Regular cardiac myocyte (primary cell): Measurements from ENCODE around the gene PDCD2. TPM values are rescaled to one million over a fixed set of nuclear protein-coding genes. Genes with fewer than 3 reads are reported as not detected.

ENCODE experiments used
- total RNA-seq: library from RNA; depleted of rRNA; stranded (reverse); fragments of >200 nt; gene quantifications from 2 replicates; pipeline ENCODE4 v1.2.3, GENCODE V29; 2014

The PDCD2 gene, protein sequence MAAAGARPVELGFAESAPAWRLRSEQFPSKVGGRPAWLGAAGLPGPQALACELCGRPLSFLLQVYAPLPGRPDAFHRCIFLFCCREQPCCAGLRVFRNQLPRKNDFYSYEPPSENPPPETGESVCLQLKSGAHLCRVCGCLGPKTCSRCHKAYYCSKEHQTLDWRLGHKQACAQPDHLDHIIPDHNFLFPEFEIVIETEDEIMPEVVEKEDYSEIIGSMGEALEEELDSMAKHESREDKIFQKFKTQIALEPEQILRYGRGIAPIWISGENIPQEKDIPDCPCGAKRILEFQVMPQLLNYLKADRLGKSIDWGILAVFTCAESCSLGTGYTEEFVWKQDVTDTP
- 58.9 and 64.5 TPM in 2 replicates for total RNA-seq

DNA sequence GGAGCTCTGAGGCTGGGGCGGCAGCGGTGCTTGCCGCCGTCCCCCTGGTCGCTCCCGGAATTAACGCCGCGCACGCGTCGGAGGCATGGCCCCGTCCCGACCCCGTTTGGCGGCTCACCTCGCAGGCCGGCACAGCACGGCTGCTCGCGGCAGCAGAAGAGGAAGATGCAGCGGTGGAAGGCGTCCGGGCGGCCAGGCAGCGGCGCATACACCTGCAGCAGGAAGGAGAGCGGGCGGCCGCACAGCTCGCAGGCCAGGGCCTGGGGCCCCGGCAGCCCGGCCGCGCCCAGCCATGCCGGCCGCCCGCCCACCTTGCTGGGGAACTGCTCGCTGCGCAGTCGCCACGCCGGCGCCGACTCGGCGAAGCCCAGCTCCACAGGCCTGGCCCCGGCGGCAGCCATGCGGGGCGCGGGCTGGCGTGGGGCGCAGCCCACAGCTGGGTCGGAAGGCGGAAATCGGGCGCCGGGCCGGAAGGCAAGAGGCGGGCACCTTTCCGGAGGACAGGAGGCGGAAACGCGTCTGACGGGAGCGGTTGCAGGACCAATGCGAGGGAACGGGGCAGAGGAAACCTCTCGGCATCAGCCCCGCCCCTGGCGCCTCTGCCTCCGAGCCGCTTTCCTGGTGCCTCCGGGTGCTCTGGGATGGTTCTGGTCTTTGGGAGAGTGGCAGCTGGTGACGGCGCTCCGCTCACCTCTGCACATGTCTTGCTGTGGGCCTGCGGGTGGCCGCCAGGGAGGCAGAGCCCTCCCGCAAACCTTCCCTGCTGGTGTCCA lies at the start of gene PDCD2:
Gene PDCD2, minus strand, starts transcription at position 457 of the 773 bp plus-strand sequence. Its CDS starts 56 bp downstream, at position 401.

GRCh38 chr6:170554013-170554795 lies 30.2 kb downstream of the PDCD2 start, which contains the start of gene TBP:
Gene TBP, plus strand, starts transcription at chr6:170554369. Its CDS starts 2,661 bp downstream, at chr6:170557030.

DNA sequence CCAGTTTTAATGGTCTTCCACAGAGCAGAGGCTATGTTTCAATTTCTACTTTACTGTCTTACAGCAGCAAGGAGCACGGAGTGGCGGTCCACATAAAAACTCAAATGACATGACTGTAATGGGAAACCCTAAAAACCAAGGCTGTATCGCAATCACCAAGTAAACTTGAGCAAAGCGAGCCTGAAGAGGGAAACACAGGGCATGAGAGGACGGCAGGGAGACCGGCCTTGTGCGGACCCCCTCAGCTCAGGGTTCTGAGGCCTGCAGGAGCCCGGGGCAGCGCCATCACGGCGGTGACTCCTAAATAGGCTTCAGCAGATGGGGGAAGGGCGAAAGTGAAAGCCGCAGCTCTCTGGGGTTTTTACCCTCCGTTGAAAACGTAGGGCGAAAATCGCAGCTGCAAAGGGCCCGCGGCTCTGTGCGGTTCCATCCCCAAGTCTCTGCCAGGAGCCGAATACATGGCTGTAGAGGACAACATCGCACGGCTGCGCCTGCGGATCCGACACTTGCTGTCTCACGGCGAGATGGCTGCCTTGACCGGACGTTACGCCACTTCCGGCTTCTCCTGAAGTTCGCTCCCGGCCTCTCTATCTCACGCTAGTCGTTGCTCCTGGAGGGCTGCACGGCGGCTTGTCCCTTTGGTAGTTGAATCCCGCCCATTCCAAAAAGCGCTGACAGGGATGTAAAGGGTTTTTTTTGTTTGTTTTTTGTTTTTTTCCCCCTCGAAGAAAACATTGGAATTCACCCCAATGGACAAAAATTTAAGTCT lies 31.5 kb downstream of the PDCD2 start, which contains the start of gene PSMB1:
Gene PSMB1, minus strand, starts transcription at position 543 of the 769 bp plus-strand sequence. Its CDS starts 65 bp downstream, at position 478.

Other genes starting within 250 kb of the PDCD2 start
- 238 and 359 TPM in 2 replicates for gene PSMB1, start 31.3 kb downstream of the PDCD2 start, total RNA-seq
- gene TBP, start 30.3 kb downstream of the PDCD2 start, total RNA-seq, result 7.0 and 16.5 TPM in 2 replicates